GM10266 (cell line): Measurements from ENCODE around the gene GFOD1.

ENCODE experiments used
- DNase-seq: peaks from one replicate; pipeline ENCODE4 v3.0.0; 2012; ENCODE audit errors: extremely low spot score
- CTCF ChIP-seq: IDR thresholded peaks from 2 replicates; pipeline ENCODE4 v1.5.1; 2012; ENCODE audit warnings: mild to moderate bottlenecking, low read depth; ENCODE audit not compliant: control insufficient read depth, insufficient read depth; ENCODE audit errors: missing control alignments

The GFOD1 gene

GRCh38 chr6:13404892-13405254 lies 82.5 kb downstream of the GFOD1 start:
- no peak for DNase-seq
- TF ChIP-seq CTCF, result no peak

- no peak for DNase-seq
- TF ChIP-seq CTCF, result no peak
These were observed 83.0 kb downstream of the GFOD1 start for GRCh38 chr6:13404228-13404891.

- no peak for DNase-seq
- TF ChIP-seq CTCF, result no peak
These were observed 84.7 kb downstream of the GFOD1 start for GRCh38 chr6:13402711-13403110.

- DNase-seq, result peak; percentile 42
- TF ChIP-seq CTCF, result no peak
These were observed 86.6 kb downstream of the GFOD1 start for GRCh38 chr6:13400772-13401171.

- no peak for TF ChIP-seq CTCF
These were observed 88.9 kb downstream of the GFOD1 start for GRCh38 chr6:13398421-13398994.

GRCh38 chr6:13398069-13398381 lies 89.4 kb downstream of the GFOD1 start:
- no peak for DNase-seq
- no peak for TF ChIP-seq CTCF

More at GRCh38 chr6:13398421-13398994, 88.9 kb downstream of the GFOD1 start:
- no peak for DNase-seq

- TF ChIP-seq CTCF, result peak; percentile 10
- DNase-seq, result peak; percentile 70
These were observed 89.9 kb downstream of the GFOD1 start for GRCh38 chr6:13397359-13398068.
